ENCODE results near the gene FHL3.
A peak's percentile ranks its signal among the peaks of the same experiment; 100 is the strongest.

FHL3 gene

GRCh38 chr1:38047603-38048141 lies 42.4 kb upstream of the FHL3 start:
- H2BK120ac ChIP-seq (ENCODE audit: low read depth, low read length): no peak overlapping the region
- no CpG with 5 or more reads among the region's 34 CpGs for WGBS (ENCODE audit: extremely low coverage, insufficient coverage, low lambda C conversion rate)
- peak; percentile 76 for DNase-seq
- H3K27me3 ChIP-seq (ENCODE audit: insufficient read depth, low read length, poor library complexity): peaks cover 25% of the 10 kb centered on the region
- H3K4ac ChIP-seq (ENCODE audit: low read depth, low read length): no peak overlapping the region
- no peak overlapping the region for H2BK5ac ChIP-seq (ENCODE audit: low read length)
- peak overlapping the region; percentile 77 for H3K4me2 ChIP-seq (ENCODE audit: low read length)
- no peaks in the 10 kb centered on the region for H3K4me1 ChIP-seq (ENCODE audit: control insufficient read depth, low read depth, low read length)
- peak overlapping the region; percentile 64 for H3K56ac ChIP-seq (ENCODE audit: low read length)
- H2BK15ac ChIP-seq (replicated peaks; ENCODE audit: low read depth): no peak overlapping the region
- H2AK5ac ChIP-seq (ENCODE audit: low read length): no peak overlapping the region
- no peaks in the 10 kb centered on the region for H3K36me3 ChIP-seq (ENCODE audit: control insufficient read depth, insufficient read depth, low read length)
- no peaks in the 10 kb centered on the region for H3K79me2 ChIP-seq (ENCODE audit: control insufficient read depth, insufficient read depth, low read length)
- no peak overlapping the region for H4K5ac ChIP-seq (ENCODE audit: low read length)
- H3K27ac ChIP-seq (ENCODE audit: low read depth, low read length): no peak overlapping the region
- no peaks in the 10 kb centered on the region for H3K79me1 ChIP-seq (ENCODE audit: low read length)
- H3K9ac ChIP-seq (ENCODE audit: low read length): peak overlapping the region; percentile 44
- H3K23ac ChIP-seq (ENCODE audit: low read length): peak overlapping the region; percentile 15
- no peak overlapping the region for H3K18ac ChIP-seq (ENCODE audit: low read length)
- H4K8ac ChIP-seq (ENCODE audit: low read depth, low read length): no peak overlapping the region
- peak overlapping the region; percentile 4 for H3K4me3 ChIP-seq (ENCODE audit: low read length)

GRCh38 chr1:38046884-38047602 lies 41.7 kb upstream of the FHL3 start:
- Histone ChIP-seq H2BK120ac (ENCODE audit: low read depth, low read length) (no peak overlapping the region), H3K79me2 (ENCODE audit: control insufficient read depth, insufficient read depth, low read length) (no peaks in the 10 kb centered on the region), H2BK15ac (replicated peaks; ENCODE audit: low read depth) (no peak overlapping the region), H3K9ac (ENCODE audit: low read length) (peak overlapping the region; percentile 44), H3K27me3 (ENCODE audit: insufficient read depth, low read length, poor library complexity) (peaks cover 25% of the 10 kb centered on the region), H3K27ac (ENCODE audit: low read depth, low read length) (no peak overlapping the region), H3K23ac (ENCODE audit: low read length) (peak overlapping the region; percentile 15), H2BK5ac (ENCODE audit: low read length) (no peak overlapping the region), H3K4me1 (ENCODE audit: control insufficient read depth, low read depth, low read length) (no peaks in the 10 kb centered on the region), H2AK5ac (ENCODE audit: low read length) (no peak overlapping the region), H4K5ac (ENCODE audit: low read length) (no peak overlapping the region), H3K4me2 (ENCODE audit: low read length) (peak overlapping the region; percentile 77), H3K4ac (ENCODE audit: low read depth, low read length) (no peak overlapping the region), H3K4me3 (ENCODE audit: low read length) (peak overlapping the region; percentile 4), H4K8ac (ENCODE audit: low read depth, low read length) (no peak overlapping the region), H3K56ac (ENCODE audit: low read length) (peak overlapping the region; percentile 64), H3K36me3 (ENCODE audit: control insufficient read depth, insufficient read depth, low read length) (no peaks in the 10 kb centered on the region), H3K79me1 (ENCODE audit: low read length) (no peaks in the 10 kb centered on the region), H3K18ac (ENCODE audit: low read length) (no peak overlapping the region)
- DNase-seq: peak; percentile 80
- no CpG with 5 or more reads among the region's 99 CpGs for WGBS (ENCODE audit: extremely low coverage, insufficient coverage, low lambda C conversion rate)

DNA sequence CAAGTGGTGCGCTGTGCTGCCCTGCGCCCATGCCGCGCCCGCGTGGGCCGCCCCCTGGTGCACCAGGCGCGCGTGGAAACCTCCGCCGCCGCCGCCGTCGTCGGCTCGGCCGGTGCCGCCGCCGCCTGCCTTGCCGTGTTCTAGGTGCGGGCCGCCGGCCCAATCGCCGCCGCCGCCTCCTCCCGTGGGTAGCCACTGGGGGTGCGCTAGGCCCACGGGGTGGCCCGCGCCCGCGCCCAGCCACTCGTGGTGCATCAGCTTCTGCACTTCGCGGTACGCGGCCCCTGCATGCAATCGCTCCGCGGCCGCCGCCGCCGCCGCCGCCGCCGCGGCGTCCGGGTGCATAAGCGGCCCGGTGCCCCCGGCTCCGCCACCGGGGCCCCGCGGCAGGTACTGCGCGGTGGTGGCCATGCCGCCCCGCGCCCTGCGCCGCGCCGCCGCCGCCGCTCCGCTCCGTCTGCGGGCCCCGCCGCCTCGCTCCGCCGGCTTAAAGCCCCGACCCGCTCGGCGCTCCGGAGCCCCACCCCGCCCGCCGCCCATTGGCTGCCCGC lies 41.1 kb upstream of the FHL3 start, which contains the start of gene POU3F1:
POU3F1 (minus strand) TSS at position 461 of the 551 bp plus-strand sequence; CDS start at position 411, 50 bp downstream.
- Histone ChIP-seq H3K4ac (ENCODE audit: low read depth, low read length) (no peak within 1 kb of the TSS), H3K4me2 (ENCODE audit: low read length) (peak within 1 kb of the TSS; percentile 77), H3K4me3 (ENCODE audit: low read length) (peak within 1 kb of the TSS; percentile 4), H2BK5ac (ENCODE audit: low read length) (no peak within 1 kb of the TSS), H2BK15ac (replicated peaks; ENCODE audit: low read depth) (no peak within 1 kb of the TSS), H3K9ac (ENCODE audit: low read length) (peak within 1 kb of the TSS; percentile 44), H2BK120ac (ENCODE audit: low read depth, low read length) (no peak within 1 kb of the TSS), H3K79me1 (ENCODE audit: low read length) (no peaks in the 10 kb centered on the region), H3K27ac (ENCODE audit: low read depth, low read length) (no peak within 1 kb of the TSS), H2AK5ac (ENCODE audit: low read length) (no peak within 1 kb of the TSS), H3K4me1 (ENCODE audit: control insufficient read depth, low read depth, low read length) (no peaks in the 10 kb centered on the region), H3K56ac (ENCODE audit: low read length) (peak within 1 kb of the TSS; percentile 64), H3K79me2 (ENCODE audit: control insufficient read depth, insufficient read depth, low read length) (no peaks in the 10 kb centered on the region), H3K23ac (ENCODE audit: low read length) (peak within 1 kb of the TSS; percentile 15), H3K36me3 (ENCODE audit: control insufficient read depth, insufficient read depth, low read length) (no peaks in the 10 kb centered on the region), H4K8ac (ENCODE audit: low read depth, low read length) (no peak within 1 kb of the TSS), H3K27me3 (ENCODE audit: insufficient read depth, low read length, poor library complexity) (peaks cover 25% of the 10 kb centered on the region), H4K5ac (ENCODE audit: low read length) (no peak within 1 kb of the TSS), H3K18ac (ENCODE audit: low read length) (peak within 1 kb of the TSS; percentile 9)
- WGBS (ENCODE audit: extremely low coverage, insufficient coverage, low lambda C conversion rate): no CpG with 5 or more reads among the region's 92 CpGs
- no peak for DNase-seq

DNA sequence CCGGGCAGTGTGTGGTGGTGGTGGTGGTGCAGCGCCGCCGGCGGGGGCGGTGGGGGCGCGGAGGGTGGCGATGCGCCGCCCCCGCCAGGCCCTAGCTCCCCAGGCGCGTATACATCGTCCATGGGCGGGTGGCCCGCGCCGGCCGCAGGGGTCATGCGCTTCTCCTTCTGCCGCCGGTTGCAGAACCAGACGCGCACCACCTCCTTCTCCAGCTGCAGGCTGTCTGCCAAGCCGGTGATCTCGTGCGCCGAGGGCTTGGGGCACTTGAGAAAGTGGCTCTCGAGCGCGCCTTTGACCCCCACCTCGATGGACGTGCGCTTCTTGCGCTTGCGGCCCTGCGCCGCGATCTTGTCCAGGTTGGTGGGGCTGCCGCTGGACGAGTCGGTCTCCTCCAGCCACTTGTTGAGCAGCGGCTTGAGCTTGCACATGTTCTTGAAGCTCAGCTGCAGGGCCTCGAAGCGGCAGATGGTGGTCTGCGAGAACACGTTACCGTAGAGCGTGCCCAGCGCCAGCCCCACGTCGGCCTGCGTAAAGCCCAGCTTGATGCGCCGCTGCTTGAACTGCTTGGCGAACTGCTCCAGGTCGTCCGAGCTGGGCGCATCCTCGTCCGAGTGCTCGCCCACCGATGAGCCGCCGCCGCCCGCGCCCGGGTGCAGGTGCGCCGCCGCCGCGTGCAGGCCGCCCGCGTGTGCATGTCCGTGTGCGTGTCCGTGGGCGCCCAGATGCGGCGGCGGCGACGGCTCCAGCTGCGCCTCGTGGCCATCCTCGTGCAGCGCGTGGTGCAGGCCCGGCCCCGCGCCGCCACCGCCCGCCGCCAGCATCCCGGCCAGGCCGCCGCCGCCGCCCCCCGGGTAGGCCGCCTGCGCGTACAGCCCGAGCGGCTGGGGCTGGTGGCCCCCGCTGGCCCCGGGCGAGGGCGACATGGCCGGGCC lies 40.4 kb upstream of the FHL3 start:
- no peaks in the 10 kb centered on the region for H3K36me3 ChIP-seq (ENCODE audit: control insufficient read depth, insufficient read depth, low read length)
- H4K8ac ChIP-seq (ENCODE audit: low read depth, low read length): no peak overlapping the region
- H2BK5ac ChIP-seq (ENCODE audit: low read length): no peak overlapping the region
- H3K79me1 ChIP-seq (ENCODE audit: low read length): no peaks in the 10 kb centered on the region
- H2BK120ac ChIP-seq (ENCODE audit: low read depth, low read length): no peak overlapping the region
- peak overlapping the region; percentile 9 for H3K18ac ChIP-seq (ENCODE audit: low read length)
- no peak overlapping the region for H3K23ac ChIP-seq (ENCODE audit: low read length)
- H3K56ac ChIP-seq (ENCODE audit: low read length): peak overlapping the region; percentile 6
- no peaks in the 10 kb centered on the region for H3K4me1 ChIP-seq (ENCODE audit: control insufficient read depth, low read depth, low read length)
- no peak overlapping the region for H3K4me3 ChIP-seq (ENCODE audit: low read length)
- H3K79me2 ChIP-seq (ENCODE audit: control insufficient read depth, insufficient read depth, low read length): no peaks in the 10 kb centered on the region
- WGBS (ENCODE audit: extremely low coverage, insufficient coverage, low lambda C conversion rate): no CpG with 5 or more reads among the region's 115 CpGs
- peaks cover 25% of the 10 kb centered on the region for H3K27me3 ChIP-seq (ENCODE audit: insufficient read depth, low read length, poor library complexity)
- peak overlapping the region; percentile 8 for H3K4me2 ChIP-seq (ENCODE audit: low read length)
- no peak overlapping the region for H3K4ac ChIP-seq (ENCODE audit: low read depth, low read length)
- H2AK5ac ChIP-seq (ENCODE audit: low read length): no peak overlapping the region
- no peak overlapping the region for H3K9ac ChIP-seq (ENCODE audit: low read length)
- no peak overlapping the region for H4K5ac ChIP-seq (ENCODE audit: low read length)
- H2BK15ac ChIP-seq (replicated peaks; ENCODE audit: low read depth): no peak overlapping the region
- DNase-seq: peak; percentile 70
- H3K27ac ChIP-seq (ENCODE audit: low read depth, low read length): no peak overlapping the region

DNA sequence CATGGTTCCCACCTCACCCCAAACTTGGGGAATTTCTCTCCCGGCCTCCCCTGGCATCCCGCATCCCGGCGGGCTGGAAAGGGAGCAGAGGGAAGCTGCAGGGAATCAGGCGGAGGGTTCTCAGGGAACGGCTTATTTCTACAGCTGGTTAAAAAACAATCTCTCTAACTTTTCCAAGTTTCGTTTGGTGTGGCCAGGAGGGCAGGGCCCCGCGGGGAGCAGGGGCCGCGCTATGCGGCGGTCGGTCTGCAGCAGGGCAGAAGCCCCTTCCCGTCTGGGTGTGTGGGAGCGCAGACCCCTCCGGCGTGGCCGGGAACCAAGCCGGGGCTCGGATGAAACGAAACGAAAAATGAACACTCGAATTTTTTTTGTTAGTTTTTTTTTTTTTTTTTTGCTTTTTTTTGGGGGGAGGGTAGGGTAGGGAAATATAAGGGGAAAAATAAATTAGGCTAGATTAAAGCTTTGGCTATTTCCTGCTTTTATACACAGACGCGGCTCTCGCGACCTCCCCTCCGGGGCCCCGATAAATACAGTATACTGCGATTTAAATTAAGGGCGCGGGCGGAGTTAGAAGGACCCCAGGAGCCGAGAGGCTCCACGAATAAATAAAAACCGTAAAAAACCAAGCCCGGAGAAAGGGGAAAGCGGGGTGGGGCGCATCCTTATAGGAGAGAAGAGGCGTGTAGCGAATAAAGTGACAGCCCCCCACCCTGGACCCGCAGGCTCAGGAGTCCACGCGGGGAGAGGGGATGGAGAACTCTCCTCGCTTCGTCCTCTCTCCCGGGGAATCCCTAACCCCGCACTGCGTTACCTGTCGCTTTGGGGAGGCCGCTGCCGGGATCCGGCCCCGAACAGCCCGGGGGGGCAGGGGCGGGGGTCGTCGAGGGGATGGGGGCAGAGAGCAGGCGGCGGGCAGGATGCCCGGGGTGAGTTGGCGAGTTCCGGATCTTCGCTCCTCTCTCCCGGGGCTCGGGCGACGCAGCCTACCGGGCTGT lies 39.2 kb upstream of the FHL3 start:
- no peaks in the 10 kb centered on the region for H3K36me3 ChIP-seq (ENCODE audit: control insufficient read depth, insufficient read depth, low read length)
- H2BK15ac ChIP-seq (replicated peaks; ENCODE audit: low read depth): no peak overlapping the region
- H2AK5ac ChIP-seq (ENCODE audit: low read length): no peak overlapping the region
- H3K56ac ChIP-seq (ENCODE audit: low read length): peak overlapping the region; percentile 49
- no peak overlapping the region for H2BK120ac ChIP-seq (ENCODE audit: low read depth, low read length)
- H3K27me3 ChIP-seq (ENCODE audit: insufficient read depth, low read length, poor library complexity): peaks cover 25% of the 10 kb centered on the region
- no peak overlapping the region for H3K23ac ChIP-seq (ENCODE audit: low read length)
- H3K79me2 ChIP-seq (ENCODE audit: control insufficient read depth, insufficient read depth, low read length): no peaks in the 10 kb centered on the region
- H3K4me3 ChIP-seq (ENCODE audit: low read length): peak overlapping the region; percentile 19
- peak overlapping the region; percentile 16 for H3K18ac ChIP-seq (ENCODE audit: low read length)
- H3K4ac ChIP-seq (ENCODE audit: low read depth, low read length): no peak overlapping the region
- H4K8ac ChIP-seq (ENCODE audit: low read depth, low read length): no peak overlapping the region
- H2BK5ac ChIP-seq (ENCODE audit: low read length): no peak overlapping the region
- no peaks in the 10 kb centered on the region for H3K4me1 ChIP-seq (ENCODE audit: control insufficient read depth, low read depth, low read length)
- peak overlapping the region; percentile 78 for H3K4me2 ChIP-seq (ENCODE audit: low read length)
- no CpG with 5 or more reads among the region's 70 CpGs for WGBS (ENCODE audit: extremely low coverage, insufficient coverage, low lambda C conversion rate)
- H3K9ac ChIP-seq (ENCODE audit: low read length): peak overlapping the region; percentile 22
- no peak overlapping the region for H4K5ac ChIP-seq (ENCODE audit: low read length)
- H3K79me1 ChIP-seq (ENCODE audit: low read length): no peaks in the 10 kb centered on the region
- no peak for DNase-seq
- H3K27ac ChIP-seq (ENCODE audit: low read depth, low read length): no peak overlapping the region
